ENCODE measurements around the gene MBD5. TPM values are rescaled to one million over a fixed set of nuclear protein-coding genes. Genes with fewer than 3 reads are reported as not detected.
A peak's percentile ranks its signal among the peaks of the same experiment; 100 is the strongest.

The MBD5 gene
- total and polyA plus RNA-seq, 4 donors: 2.0 to 15.9 (median 9.5) TPM

- H3K9me3 ChIP-seq (ENCODE audit: control insufficient read depth in 4 of 4, low read length in 3 of 4): no peaks in the 10 kb centered on the region
- no peaks in the 10 kb centered on the region for H3K27me3 ChIP-seq (ENCODE audit: control insufficient read depth in 4 of 4, insufficient read depth in 4 of 4, low read length in 3 of 4)
- WGBS: 64% methylated on average over 3 of the region's 3 CpGs
- H3K9ac ChIP-seq (ENCODE audit: low read depth in 1 of 2, low read length in 2 of 2): no peak overlapping the region
- peak overlapping the region in 1 of 2 donors; percentile 5 for H3K27ac ChIP-seq (ENCODE audit: low read depth in 1 of 2, low read length in 2 of 2)
- H3K4me3 ChIP-seq (ENCODE audit: low read depth in 1 of 3, low read length in 3 of 3): peak overlapping the region; percentile 7 to 44 (median 36)
- H3K36me3 ChIP-seq (ENCODE audit: control insufficient read depth in 4 of 4, insufficient read depth in 3 of 4, low read depth in 1 of 4, low read length in 3 of 4): no peaks in the 10 kb centered on the region
- peaks cover 0 to 22% (median 13%) of the 10 kb centered on the region in 4 donors for H3K4me1 ChIP-seq (ENCODE audit: control insufficient read depth in 4 of 4, insufficient read depth in 4 of 4, low read length in 3 of 4)
- no peak for DNase-seq (ENCODE audit: low spot score)
- no peak for TF ChIP-seq REST (IDR thresholded peaks at IDR 0.05)
- no peak for TF ChIP-seq RAD21 (IDR thresholded peaks at IDR 0.05)
- TF ChIP-seq ZBTB33 (IDR thresholded peaks at IDR 0.05): no peak
- no peak for TF ChIP-seq HNF4G (IDR thresholded peaks at IDR 0.05)
- no peak for TF ChIP-seq HNF4A (conservative IDR thresholded peaks at IDR 0.05)
- no peak for TF ChIP-seq EGR1 (IDR thresholded peaks at IDR 0.05; ENCODE audit: low read depth in 2 of 2)
- TF ChIP-seq CTCF (IDR thresholded peaks at IDR 0.05; ENCODE audit: low read depth, low read length, missing input control): no peak
- no peak for TF ChIP-seq JUND (IDR thresholded peaks at IDR 0.05)
- TF ChIP-seq GABPA (IDR thresholded peaks at IDR 0.05 in 1 of 2, conservative IDR thresholded peaks at IDR 0.05 in 1 of 2): no peak
Measured at GRCh38 chr2:148508878-148509287, 488.0 kb downstream of the MBD5 start.

GRCh38 chr2:148509288-148509902 lies 488.5 kb downstream of the MBD5 start:
- Histone ChIP-seq H3K9me3 (ENCODE audit: control insufficient read depth in 4 of 4, low read length in 3 of 4) (no peaks in the 10 kb centered on the region), H3K4me3 (ENCODE audit: low read depth in 1 of 3, low read length in 3 of 3) (peak overlapping the region; percentile 7 to 44 (median 36)), H3K4me1 (ENCODE audit: control insufficient read depth in 4 of 4, insufficient read depth in 4 of 4, low read length in 3 of 4) (peaks cover 0 to 22% (median 13%) of the 10 kb centered on the region in 4 donors), H3K9ac (ENCODE audit: low read depth in 1 of 2, low read length in 2 of 2) (no peak overlapping the region), H3K36me3 (ENCODE audit: control insufficient read depth in 4 of 4, insufficient read depth in 3 of 4, low read depth in 1 of 4, low read length in 3 of 4) (no peaks in the 10 kb centered on the region), H3K27ac (ENCODE audit: low read depth in 1 of 2, low read length in 2 of 2) (peak overlapping the region in 1 of 2 donors; percentile 5), H3K27me3 (ENCODE audit: control insufficient read depth in 4 of 4, insufficient read depth in 4 of 4, low read length in 3 of 4) (no peaks in the 10 kb centered on the region)
- peak; percentile 84 for DNase-seq (ENCODE audit: low spot score)
- WGBS: 5% methylated on average over 14 of the region's 14 CpGs
- peak in 1 of 2 donors; percentile 49 for TF ChIP-seq RXRA (IDR thresholded peaks at IDR 0.05)
- no peak for TF ChIP-seq FOXA1 (IDR thresholded peaks at IDR 0.05)
- no peak for TF ChIP-seq REST (IDR thresholded peaks at IDR 0.05)
- TF ChIP-seq EGR1 (IDR thresholded peaks at IDR 0.05; ENCODE audit: low read depth in 2 of 2): no peak
- TF ChIP-seq CTCF (IDR thresholded peaks at IDR 0.05; ENCODE audit: low read depth, low read length, missing input control): peak; percentile 87
- no peak for TF ChIP-seq HNF4G (IDR thresholded peaks at IDR 0.05)
- no peak for TF ChIP-seq FOXA2 (IDR thresholded peaks at IDR 0.05)
- TF ChIP-seq ZBTB33 (IDR thresholded peaks at IDR 0.05): no peak
- TF ChIP-seq HNF4A (conservative IDR thresholded peaks at IDR 0.05): peak in 1 of 2 donors; percentile 45
- peak; percentile 30 to 39 for TF ChIP-seq JUND (IDR thresholded peaks at IDR 0.05)
- TF ChIP-seq ATF3 (IDR thresholded peaks at IDR 0.05): no peak

All from liver (tissue), 9 donors.